Natural killer cell treated with Interleukin-12 subunit alpha and Interleukin-12 subunit beta and Interleukin-15 and Interleukin-18, amount 100 ng/mL, for 72 hours (primary cell): ENCODE measurements around the gene OMG. TPM values are rescaled to one million over a fixed set of nuclear protein-coding genes. Genes with fewer than 3 reads are reported as not detected.
"Not testable (repeated sequence)": the region's sequence is repeated elsewhere in the genome, so short reads cannot be mapped to it uniquely, and the experiment has no call there.

Source experiments
- ATAC-seq, 2 donors: fragments of 150-1000 bp; cut with Tn5 transposase in 1 of 2; sonication (Bioruptor Pico), chemical (Tn5 transposase) in 1 of 2; 2 replicates each; pipeline ENCODE4 v1.10.0; 2021
- DNase-seq: peaks from one replicate; pipeline ENCODE4 v3.0.0; 2022; ENCODE audit warnings: low spot score
- H3K27ac Mint-ChIP-seq, 2 donors: 1 replicate in 1 of 2; 2 replicates in 1 of 2; pipeline ENCODE4 v1.8.0; 2022; ENCODE audit warnings: mixed read lengths in 2 of 2, mild to moderate bottlenecking in 1 of 2, moderate library complexity in 1 of 2
- H3K27me3 Mint-ChIP-seq, 2 donors: 1 replicate in 1 of 2; 2 replicates in 1 of 2; pipeline ENCODE4 v1.8.0; 2022; ENCODE audit warnings: mixed read lengths in 2 of 2
- H3K36me3 Mint-ChIP-seq: one replicate; pipeline ENCODE4 v1.8.0; 2022; ENCODE audit warnings: mixed read lengths
- H3K4me1 Mint-ChIP-seq, 2 donors: 1 replicate in 1 of 2; 2 replicates in 1 of 2; pipeline ENCODE4 v1.8.0; 2022; ENCODE audit warnings: low read depth in 2 of 2, mixed read lengths in 2 of 2, mild to moderate bottlenecking in 1 of 2
- H3K4me3 Mint-ChIP-seq: one replicate; pipeline ENCODE4 v1.8.0; 2022; ENCODE audit warnings: mixed read lengths
- H3K9me3 Mint-ChIP-seq: 2 replicates; pipeline ENCODE4 v1.8.0; 2022; ENCODE audit warnings: mixed read lengths
- total RNA-seq, 2 donors: library from RNA; stranded (reverse); gene quantifications; one replicate each; pipeline ENCODE4 v1.2.3, GENCODE V29; 2022

The OMG gene
- total RNA-seq, 2 donors from 2014 or later, result 0.48 to 1.4 TPM

DNA sequence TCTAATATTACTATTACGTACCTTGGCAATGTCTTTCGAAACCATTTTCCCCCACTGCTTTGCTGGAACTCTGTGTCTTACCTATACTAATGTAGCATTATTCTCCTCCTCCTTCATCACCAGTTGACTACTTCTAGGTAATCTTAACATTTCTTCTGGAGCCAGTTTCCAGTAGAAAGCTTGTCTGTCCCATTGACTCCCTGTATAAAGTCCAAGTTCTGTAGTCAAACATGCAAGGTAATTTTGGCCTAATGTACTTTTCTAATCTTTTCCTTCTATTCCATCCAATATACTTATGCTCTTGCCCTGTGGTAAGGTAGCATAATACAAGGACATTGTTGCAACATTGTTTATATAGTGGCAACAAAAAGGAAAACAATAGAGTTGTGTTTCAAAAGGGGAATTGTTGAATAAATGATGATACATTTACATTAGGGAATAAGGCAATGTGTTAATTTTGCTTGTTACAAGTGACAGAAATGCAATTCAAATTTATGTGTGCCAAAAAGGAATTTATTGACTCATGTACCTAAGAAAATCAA is 27.9 kb downstream of the OMG start:
- peaks cover under 1 to 3% of the 10 kb centered on the region in 2 donors for H3K4me1 Mint-ChIP-seq
- H3K36me3 Mint-ChIP-seq, result peaks cover 5% of the 10 kb centered on the region

DNA sequence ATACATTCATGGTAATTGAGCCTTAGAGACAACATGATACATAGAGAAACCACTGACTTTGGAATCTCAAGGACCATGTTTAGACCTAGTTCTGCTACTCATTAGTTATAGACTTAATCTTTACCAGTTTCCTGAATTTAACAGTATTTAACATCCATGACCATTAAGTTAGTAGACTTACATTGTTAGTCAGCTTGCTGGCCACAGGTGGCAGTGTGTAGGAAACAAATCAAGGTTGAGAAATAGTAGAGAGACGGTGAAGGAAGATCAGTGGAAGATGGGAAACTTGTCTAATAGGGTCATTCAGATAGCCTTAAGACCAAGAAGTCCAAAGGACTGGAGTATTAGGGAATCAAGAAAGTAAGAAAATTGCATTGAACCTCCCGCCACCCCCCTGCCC is 31.0 kb downstream of the OMG start:
- Mint-ChIP-seq H3K27me3 (no peaks in the 10 kb centered on the region), H3K27ac (no peak overlapping the region), H3K4me1 (no peaks in the 10 kb centered on the region), H3K9me3 (no peaks in the 10 kb centered on the region), H3K4me3 (no peak overlapping the region), H3K36me3 (peaks cover 5% of the 10 kb centered on the region)
- ATAC-seq (no peak), DNase-seq (no peak)

More for the DNA sequence above, 27.9 kb downstream of the OMG start:
- H3K27ac Mint-ChIP-seq, result no peak overlapping the region
- no peaks in the 10 kb centered on the region for H3K27me3 Mint-ChIP-seq
- DNase-seq (no peak), ATAC-seq (no peak)
- H3K9me3 Mint-ChIP-seq, result no peaks in the 10 kb centered on the region
- no peak overlapping the region for H3K4me3 Mint-ChIP-seq

DNA sequence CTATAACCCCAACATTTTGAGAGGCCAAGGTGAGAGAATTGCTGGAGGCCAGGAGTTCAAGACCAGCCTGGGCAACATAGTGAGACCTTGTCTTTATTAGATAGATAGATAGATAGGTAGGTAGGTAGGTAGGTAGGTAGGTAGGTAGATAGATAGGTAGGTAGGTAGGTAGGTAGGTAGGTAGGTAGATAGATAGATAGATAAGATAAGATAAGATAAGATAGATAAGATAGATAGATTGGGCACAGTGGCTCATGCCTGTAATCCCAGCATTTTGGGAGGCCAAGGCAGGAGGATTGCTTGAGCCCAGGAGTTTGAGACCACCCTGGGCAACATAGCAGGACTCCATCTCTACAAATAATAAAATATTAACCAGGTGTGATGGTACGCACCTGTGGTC is 34.1 kb downstream of the OMG start:
- not testable (repeated sequence) for DNase-seq, H3K4me3 Mint-ChIP-seq, H3K27ac Mint-ChIP-seq, H3K9me3 Mint-ChIP-seq, ATAC-seq, H3K27me3 Mint-ChIP-seq, H3K36me3 Mint-ChIP-seq, H3K4me1 Mint-ChIP-seq

DNA sequence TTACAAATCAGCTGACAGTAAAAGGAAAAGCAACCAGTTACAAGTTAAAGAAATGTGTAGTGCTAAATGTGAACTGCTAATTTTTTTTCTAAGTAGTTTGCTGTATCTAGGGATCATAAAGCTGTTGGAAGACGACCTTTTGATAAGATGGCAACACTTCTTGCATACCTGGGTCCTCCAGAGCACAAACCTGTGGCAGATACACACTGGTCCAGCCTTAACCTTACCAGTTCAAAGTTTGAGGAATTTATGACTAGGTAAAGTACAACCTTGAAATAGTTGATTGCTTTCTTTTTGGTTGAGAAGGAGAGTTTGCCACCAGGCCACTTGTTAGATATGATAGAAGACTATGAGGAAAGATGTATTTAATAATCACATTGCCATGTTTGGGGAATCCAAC is 35.4 kb downstream of the OMG start:
- H3K36me3 Mint-ChIP-seq, result peaks cover 5% of the 10 kb centered on the region
- DNase-seq (no peak), ATAC-seq (no peak)
- no peaks in the 10 kb centered on the region for H3K4me1 Mint-ChIP-seq
- no peak overlapping the region for H3K27ac Mint-ChIP-seq
- no peak overlapping the region for H3K4me3 Mint-ChIP-seq
- no peaks in the 10 kb centered on the region for H3K9me3 Mint-ChIP-seq
- H3K27me3 Mint-ChIP-seq, result no peaks in the 10 kb centered on the region

DNA sequence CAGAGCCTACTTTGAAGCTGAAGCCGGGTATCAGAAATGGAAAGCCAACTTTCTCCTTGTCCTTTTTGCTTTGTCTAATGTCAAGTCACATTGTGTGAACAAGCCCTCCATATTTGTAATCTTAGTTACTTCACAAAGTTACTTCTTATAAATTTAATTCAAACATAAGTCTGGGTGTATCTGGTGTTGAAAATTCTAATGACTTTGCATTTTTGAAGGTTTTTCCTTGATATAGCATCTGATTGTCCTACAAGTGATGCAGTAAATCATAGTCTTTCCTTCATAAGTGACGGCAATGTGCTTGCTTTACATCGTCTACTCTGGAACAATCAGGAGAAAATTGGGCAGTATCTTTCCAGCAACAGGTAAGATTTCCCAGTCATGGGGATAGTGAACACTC is 36.9 kb downstream of the OMG start:
- DNase-seq (no peak), ATAC-seq (no peak)
- Mint-ChIP-seq H3K9me3 (no peaks in the 10 kb centered on the region), H3K27ac (no peak overlapping the region), H3K27me3 (no peaks in the 10 kb centered on the region), H3K4me1 (no peaks in the 10 kb centered on the region), H3K4me3 (no peak overlapping the region), H3K36me3 (no peaks in the 10 kb centered on the region)

DNA sequence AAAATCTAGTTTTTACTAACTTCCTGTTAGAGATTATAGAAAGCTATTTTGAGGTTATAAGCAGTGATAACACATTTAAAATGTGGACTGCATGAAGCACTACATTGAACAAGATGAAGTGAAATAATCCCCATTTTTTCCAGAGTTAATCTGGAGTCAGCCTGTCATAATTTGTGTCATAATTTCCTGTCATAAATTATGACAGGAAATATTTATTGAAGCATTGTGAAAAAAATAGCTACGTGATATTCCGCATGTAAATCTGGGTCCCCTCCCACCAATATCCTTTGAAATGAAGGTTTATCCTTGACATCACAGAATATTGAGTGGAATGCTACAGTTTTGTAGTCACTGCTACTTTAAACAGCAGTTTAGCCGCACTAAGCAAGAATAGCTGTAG is 40.1 kb downstream of the OMG start:
- H3K4me1 Mint-ChIP-seq, result no peaks in the 10 kb centered on the region
- no peaks in the 10 kb centered on the region for H3K27me3 Mint-ChIP-seq
- ATAC-seq (no peak), DNase-seq (no peak)
- no peaks in the 10 kb centered on the region for H3K9me3 Mint-ChIP-seq
- H3K36me3 Mint-ChIP-seq, result no peaks in the 10 kb centered on the region
- H3K27ac Mint-ChIP-seq, result no peak overlapping the region
- no peak overlapping the region for H3K4me3 Mint-ChIP-seq

DNA sequence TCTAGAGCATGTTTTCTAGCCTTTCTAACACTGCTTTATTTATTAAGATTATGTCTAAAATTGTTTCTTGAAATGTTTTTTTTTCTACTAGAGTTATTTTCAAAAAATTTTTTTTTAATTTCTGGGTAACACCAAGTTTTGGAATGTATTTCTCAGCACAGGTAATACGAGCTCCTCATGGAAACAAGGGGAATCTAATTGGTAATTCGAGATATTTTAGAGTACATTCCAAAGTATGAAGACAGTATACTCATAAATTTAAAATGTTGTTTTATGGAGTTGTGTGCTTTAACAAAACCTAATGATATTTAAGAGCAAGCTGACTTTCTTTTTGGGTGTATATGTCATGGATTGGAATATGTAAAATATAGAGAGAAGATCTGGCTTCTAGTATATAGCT is 42.4 kb downstream of the OMG start:
- Mint-ChIP-seq H3K4me1 (peaks cover 5 to 6% of the 10 kb centered on the region in 2 donors), H3K9me3 (no peaks in the 10 kb centered on the region), H3K36me3 (no peaks in the 10 kb centered on the region), H3K27me3 (no peaks in the 10 kb centered on the region), H3K27ac (no peak overlapping the region), H3K4me3 (no peak overlapping the region)
- ATAC-seq (no peak), DNase-seq (no peak)

DNA sequence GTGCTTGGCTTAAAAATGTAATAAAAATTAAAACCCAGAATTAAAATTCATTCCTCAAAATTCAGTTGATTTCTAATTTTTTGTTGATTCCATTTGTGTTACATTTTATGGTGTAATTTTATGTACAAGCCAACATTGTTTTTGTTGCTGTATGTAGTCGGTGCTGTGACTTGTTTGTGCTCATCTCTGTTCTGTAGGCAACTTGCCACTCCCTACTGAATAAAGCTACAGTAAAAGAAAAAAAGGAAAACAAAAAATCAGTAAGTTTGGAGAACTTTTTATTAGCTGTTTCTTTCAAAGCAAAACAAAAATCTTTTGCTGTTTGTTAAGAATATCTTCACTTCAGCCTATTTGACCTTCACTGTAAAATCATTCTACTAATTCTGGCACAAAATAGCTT is 44.3 kb downstream of the OMG start:
- H3K4me1 Mint-ChIP-seq, result peaks cover 5 to 6% of the 10 kb centered on the region in 2 donors
- no peak overlapping the region for H3K27ac Mint-ChIP-seq
- DNase-seq, result no peak
- no peaks in the 10 kb centered on the region for H3K9me3 Mint-ChIP-seq
- no peak overlapping the region for H3K4me3 Mint-ChIP-seq
- no peaks in the 10 kb centered on the region for H3K36me3 Mint-ChIP-seq
- no peaks in the 10 kb centered on the region for H3K27me3 Mint-ChIP-seq
- no peak for ATAC-seq

DNA sequence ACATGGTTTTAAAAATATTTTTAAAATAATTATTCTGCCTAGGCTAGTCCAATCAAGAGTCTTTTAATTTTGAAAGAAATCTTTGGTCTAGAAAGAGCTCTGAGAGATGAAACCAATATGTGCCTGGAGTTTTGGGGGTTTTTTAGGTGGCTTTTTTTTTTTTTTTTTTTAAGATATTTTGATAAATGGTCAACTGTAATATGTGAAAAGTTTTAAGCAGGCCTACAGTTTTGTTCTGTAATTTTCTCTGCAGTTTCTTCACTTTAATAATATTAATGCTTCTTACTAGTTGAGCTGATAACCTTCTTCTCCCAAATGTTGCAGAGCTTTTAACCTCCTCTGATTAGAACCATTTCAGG is 45.1 kb downstream of the OMG start:
- peaks cover 5 to 6% of the 10 kb centered on the region in 2 donors for H3K4me1 Mint-ChIP-seq
- ATAC-seq, result no peak

DNA sequence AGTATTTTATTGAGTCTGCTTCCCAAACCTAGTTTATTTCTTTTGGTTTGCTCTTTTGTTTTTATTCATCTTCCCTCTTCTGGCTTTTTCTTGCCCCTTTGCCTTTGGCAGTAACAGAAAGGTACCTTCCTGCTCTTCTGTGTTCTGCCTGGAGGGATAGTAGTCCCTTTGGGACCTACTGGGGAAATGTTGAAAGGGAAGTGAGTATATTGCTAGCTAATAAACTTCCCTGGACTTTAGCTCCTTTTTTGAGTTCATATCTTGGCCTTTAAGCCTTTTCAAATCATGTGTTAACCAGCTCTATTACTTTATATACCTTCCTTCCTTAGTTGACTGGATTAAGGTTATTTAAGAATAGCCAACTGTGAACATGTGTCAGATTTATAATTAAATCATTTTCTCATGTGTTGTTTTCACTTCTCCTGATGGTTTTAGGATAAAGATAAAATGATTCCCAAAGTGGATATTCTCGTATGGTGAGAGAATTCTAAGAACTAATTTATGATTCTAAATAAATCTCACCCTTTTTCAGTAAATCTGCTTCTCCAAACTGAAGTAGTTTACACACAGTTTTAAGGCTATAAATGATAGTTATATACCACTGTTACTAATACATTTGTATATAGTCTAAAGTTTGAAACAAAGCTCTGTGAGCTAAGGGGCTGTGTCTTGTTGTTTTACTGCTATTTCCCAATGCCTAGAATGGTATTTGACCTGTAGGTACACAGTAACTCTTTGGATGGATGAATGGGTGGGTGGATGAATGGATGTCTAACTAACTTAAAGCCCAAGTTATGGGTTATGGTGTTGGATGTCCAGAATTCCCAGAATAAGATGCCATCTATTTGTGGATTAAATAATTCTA is 45.7 kb downstream of the OMG start:
- H3K4me1 Mint-ChIP-seq, result peaks cover 5 to 6% of the 10 kb centered on the region in 2 donors
- H3K9me3 Mint-ChIP-seq, result no peaks in the 10 kb centered on the region
- no peaks in the 10 kb centered on the region for H3K27me3 Mint-ChIP-seq
- DNase-seq (no peak), ATAC-seq (no peak)
- peak overlapping the region in 1 of 2 donors; percentile 51 for H3K27ac Mint-ChIP-seq
- H3K36me3 Mint-ChIP-seq, result no peaks in the 10 kb centered on the region
- no peak overlapping the region for H3K4me3 Mint-ChIP-seq

More for the DNA sequence above, 45.1 kb downstream of the OMG start:
- no peaks in the 10 kb centered on the region for H3K36me3 Mint-ChIP-seq
- H3K4me3 Mint-ChIP-seq, result no peak overlapping the region
- no peaks in the 10 kb centered on the region for H3K27me3 Mint-ChIP-seq
- H3K9me3 Mint-ChIP-seq, result no peaks in the 10 kb centered on the region
- DNase-seq, result no peak
- no peak overlapping the region for H3K27ac Mint-ChIP-seq

DNA sequence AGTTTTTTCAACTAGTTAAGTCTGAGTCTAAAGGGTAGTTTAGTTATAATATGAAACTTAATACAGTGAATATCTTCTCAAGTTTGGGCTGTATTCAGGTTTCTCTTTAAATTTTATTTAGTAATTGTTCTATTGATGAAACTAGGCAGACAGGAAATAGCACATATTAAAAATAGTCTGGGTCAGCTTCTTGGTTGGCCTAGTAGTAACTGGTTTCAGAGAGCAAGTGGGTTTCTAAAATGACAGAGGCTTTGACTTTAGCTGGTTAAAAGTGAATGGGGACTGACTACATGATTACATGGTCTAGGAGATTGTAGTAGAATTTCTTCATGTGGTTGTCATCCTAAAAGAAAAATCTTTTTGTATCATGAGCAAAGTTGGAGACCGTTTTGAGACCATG is 46.8 kb downstream of the OMG start:
- ATAC-seq, result no peak
- H3K4me1 Mint-ChIP-seq, result peaks cover 5 to 6% of the 10 kb centered on the region in 2 donors
- peak overlapping the region in 1 of 2 donors; percentile 71 for H3K27ac Mint-ChIP-seq
- no peak overlapping the region for H3K4me3 Mint-ChIP-seq
- no peaks in the 10 kb centered on the region for H3K9me3 Mint-ChIP-seq
- H3K36me3 Mint-ChIP-seq, result no peaks in the 10 kb centered on the region
- DNase-seq, result no peak
- H3K27me3 Mint-ChIP-seq, result no peaks in the 10 kb centered on the region

DNA sequence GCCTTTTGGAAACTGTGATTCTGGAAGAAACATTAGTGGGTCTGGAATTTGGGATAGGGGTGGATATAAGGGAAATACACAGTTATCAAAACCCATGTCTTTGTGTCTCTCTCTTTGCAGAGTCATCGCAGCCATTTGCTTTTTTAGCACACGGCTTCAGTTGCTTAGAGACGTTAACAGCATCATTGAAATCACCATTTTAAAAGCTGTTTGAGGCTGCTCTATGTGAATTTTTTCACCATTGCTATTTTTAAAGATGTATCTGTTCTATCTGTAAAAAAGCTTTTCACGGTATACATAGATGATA is 47.3 kb downstream of the OMG start:
- ATAC-seq, result no peak
- Mint-ChIP-seq H3K36me3 (no peaks in the 10 kb centered on the region), H3K4me1 (peaks cover 5 to 6% of the 10 kb centered on the region in 2 donors), H3K27ac (peak overlapping the region in 1 of 2 donors; percentile 71), H3K4me3 (no peak overlapping the region), H3K27me3 (no peaks in the 10 kb centered on the region), H3K9me3 (no peaks in the 10 kb centered on the region)
- no peak for DNase-seq

DNA sequence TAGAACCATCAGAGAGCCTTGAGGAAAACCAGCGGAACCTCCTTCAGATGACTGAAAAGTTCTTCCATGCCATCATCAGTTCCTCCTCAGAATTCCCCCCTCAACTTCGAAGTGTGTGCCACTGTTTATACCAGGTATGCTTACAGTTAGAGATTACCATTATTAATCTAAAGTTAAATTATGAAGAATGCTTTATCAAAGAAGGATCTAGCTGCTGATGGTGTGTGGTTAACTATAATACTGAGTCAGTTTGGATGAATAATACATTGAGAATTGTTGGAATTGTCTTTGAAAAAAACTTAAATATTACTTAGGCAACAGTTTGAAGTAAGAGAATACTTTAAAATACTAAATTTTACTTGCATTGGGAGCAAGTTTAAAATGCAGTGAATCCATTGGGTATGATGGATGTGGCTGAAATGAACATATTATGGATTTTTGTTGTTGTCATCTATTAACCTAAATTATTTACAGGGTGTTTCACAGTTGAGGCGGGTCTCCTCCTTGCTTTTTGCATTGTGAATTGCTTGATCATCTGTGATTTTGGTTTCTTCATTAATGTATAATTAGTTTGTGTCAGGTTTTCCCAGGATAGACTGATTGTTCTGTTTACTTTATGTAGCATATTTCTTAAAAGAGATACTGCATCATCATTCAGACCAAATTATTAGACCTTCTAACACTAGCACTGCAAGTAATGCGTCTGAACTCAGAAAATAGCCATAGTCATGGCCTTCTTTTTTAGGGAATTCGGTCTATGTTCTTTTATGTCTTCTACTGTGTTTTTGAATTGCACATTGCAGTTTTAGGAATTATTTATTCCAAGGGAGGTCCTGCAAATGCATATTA is 47.8 kb downstream of the OMG start:
- ATAC-seq, result no peak
- Mint-ChIP-seq H3K27ac (no peak overlapping the region), H3K4me1 (peaks cover 5 to 6% of the 10 kb centered on the region in 2 donors), H3K9me3 (no peaks in the 10 kb centered on the region), H3K4me3 (no peak overlapping the region), H3K36me3 (no peaks in the 10 kb centered on the region), H3K27me3 (no peaks in the 10 kb centered on the region)
- DNase-seq, result no peak
